ENCODE measurements around the gene GCN1. TPM values are rescaled to one million over a fixed set of nuclear protein-coding genes. Genes with fewer than 3 reads are reported as not detected.

GCN1 gene
- polyA plus RNA-seq, 2 of the 4 experiments (the other 2 are of a cell fraction) = 43.2 to 64.1 TPM

- ChIA-PET CTCF (no interaction called here), POLR2A (no interaction called here)
- H3K27ac ChIP-seq = no peak overlapping the region
- TF ChIP-seq EHMT2 (IDR thresholded peaks at IDR 0.05; ENCODE audit: low read depth) = no peak
- TF ChIP-seq HMGXB4 (CRISPR knock-in tag; IDR thresholded peaks at IDR 0.05; ENCODE audit: borderline replicate concordance) = no peak
- no peak for TF ChIP-seq POLR2AphosphoS2 (conservative IDR thresholded peaks at IDR 0.05; ENCODE audit: low read length)
- no peak for TF ChIP-seq SREBF2 (IDR thresholded peaks at IDR 0.05)
- no peak for TF ChIP-seq ELK1 (IDR thresholded peaks at IDR 0.05; ENCODE audit: low read depth, low read length)
- no peak for TF ChIP-seq TFCP2L1 (CRISPR knock-in tag; IDR thresholded peaks at IDR 0.05)
- TF ChIP-seq CHD2 (IDR thresholded peaks at IDR 0.05; ENCODE audit: low read length, partially characterized antibody) = no peak
- TF ChIP-seq HOXB5 (CRISPR knock-in tag; IDR thresholded peaks at IDR 0.05) = no peak
- TF ChIP-seq PHF8 (IDR thresholded peaks at IDR 0.05; ENCODE audit: borderline replicate concordance, low read depth) = no peak
- TF ChIP-seq ZFP36 (IDR thresholded peaks at IDR 0.05; ENCODE audit: borderline replicate concordance, partially characterized antibody) = no peak
- no peak for TF ChIP-seq MAZ (IDR thresholded peaks at IDR 0.05; ENCODE audit: borderline replicate concordance, low read depth, low read length)
- no peak for TF ChIP-seq RFX5 (IDR thresholded peaks at IDR 0.05)
- no peak for TF ChIP-seq CHD4 (IDR thresholded peaks at IDR 0.05; ENCODE audit: borderline replicate concordance)
- TF ChIP-seq CEBPB (IDR thresholded peaks at IDR 0.05) = no peak
- TF ChIP-seq JUNB (IDR thresholded peaks at IDR 0.05) = no peak
- no peak for TF ChIP-seq NPAS2 (CRISPR knock-in tag; IDR thresholded peaks at IDR 0.05; ENCODE audit: borderline replicate concordance)
- TF ChIP-seq ZSCAN20 (CRISPR knock-in tag; IDR thresholded peaks at IDR 0.05) = no peak
- TF ChIP-seq USF2 (IDR thresholded peaks at IDR 0.05) = no peak
- no peak overlapping the region for H3K4me2 ChIP-seq
- FAIRE-seq = no peak
- H3K4me3 ChIP-seq = no peak overlapping the region
- no peak for ATAC-seq
- H3K9me3 ChIP-seq = no peaks in the 10 kb centered on the region
- H3K4me1 ChIP-seq = peaks cover 32% of the 10 kb centered on the region
- 100% methylated on average over 2 of the region's 2 CpGs for WGBS (ENCODE audit: missing lambda C conversion rate)
- no peak for DNase-seq (ENCODE audit: low read depth in 1 of 2, low spot score in 1 of 2)
These were observed 112.9 kb downstream of the GCN1 start for GRCh38 chr12:120081641-120082040.

- ChIA-PET CTCF (interaction anchor here (1.1 to 2.1 kb wide), 2 partner anchors 10 to 90 kb away, joined by 3 to 11 read pairs; partner anchors contain the start of gene BICDL1), POLR2A (interaction anchor here (0.7 kb wide), 1 partner anchor 121 kb away, joined by 4 read pairs; the partner anchor contains the start of gene RPLP0)
- Histone ChIP-seq H3K27ac (peak overlapping the region; percentile 70 to 75), H3K4me3 (no peak overlapping the region; the same call in 2 of the 3 replicates), H3K9me3 (no peaks in the 10 kb centered on the region), H3K4me2 (peak overlapping the region; percentile 87), H3K4me1 (peaks cover 22% of the 10 kb centered on the region)
- FAIRE-seq = peak; percentile 67
- ATAC-seq = peak; percentile 47 to 78
- 21% methylated on average over 9 of the region's 9 CpGs for WGBS (ENCODE audit: missing lambda C conversion rate)
- DNase-seq (ENCODE audit: low read depth in 1 of 2, low spot score in 1 of 2) = peak; percentile 67
- TF ChIP-seq TP53 (CRISPR knock-in tag; IDR thresholded peaks at IDR 0.05) = no peak
- peak; percentile 78; the same call in 1 of the 2 replicates for TF ChIP-seq GATA3 (IDR thresholded peaks at IDR 0.05; ENCODE audit: borderline replicate concordance)
- no peak for TF ChIP-seq FOSL2 (IDR thresholded peaks at IDR 0.05)
- TF ChIP-seq FOSL2 (CRISPR knock-in tag; IDR thresholded peaks at IDR 0.05) = peak; percentile 22; the same call in 1 of the 2 replicates
These were observed 114.8 kb downstream of the GCN1 start for GRCh38 chr12:120079411-120080400.
